DMS153 (cell line): ENCODE data around the gene C1QTNF12.
"Not testable (repeated sequence)": the region's sequence is repeated elsewhere in the genome, so short reads cannot be mapped to it uniquely, and the experiment has no call there.

Experiments used
- DNase-seq: peaks from one replicate; lab custom pipeline; 2025; lab: John Stamatoyannopoulos, UW

The C1QTNF12 gene

DNA sequence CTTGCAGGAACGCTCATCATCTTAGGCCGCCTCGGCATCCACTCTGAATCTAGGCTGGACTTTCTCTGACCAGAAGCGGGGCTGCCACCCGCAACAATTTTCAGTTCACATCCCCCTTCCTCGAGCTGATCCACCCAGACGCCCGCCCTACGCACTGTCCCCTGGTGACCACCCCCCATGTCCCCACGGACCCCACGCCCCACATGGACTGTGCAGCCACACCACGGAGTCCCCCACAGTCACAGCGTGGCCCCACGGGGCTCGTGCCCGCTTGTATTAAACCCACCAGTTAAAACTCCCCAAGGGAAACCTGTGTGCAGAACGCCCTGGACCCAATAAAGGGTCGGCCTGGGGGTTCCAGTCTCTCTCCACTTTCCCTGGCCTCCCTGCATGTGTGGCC is 13.0 kb upstream of the C1QTNF12 start:
- no peak for DNase-seq

DNA sequence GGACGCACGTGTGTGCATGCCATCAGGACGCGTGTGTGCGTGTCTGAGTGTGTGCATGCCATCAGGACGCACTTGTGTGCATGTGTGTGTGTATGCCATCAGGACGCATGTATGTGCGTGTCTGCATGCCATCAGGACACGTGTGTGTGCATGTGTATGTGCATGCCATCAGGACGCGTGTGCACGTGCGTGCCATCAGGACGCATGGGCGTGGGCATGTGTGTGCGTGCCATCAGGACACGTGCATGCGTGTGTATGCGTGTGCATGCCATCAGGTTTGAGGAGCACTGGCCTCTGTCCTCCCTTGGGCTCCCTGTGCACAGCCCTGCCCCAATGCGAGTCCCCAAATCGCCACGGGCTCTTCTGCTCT is 12.6 kb upstream of the C1QTNF12 start:
- DNase-seq = no peak

DNA sequence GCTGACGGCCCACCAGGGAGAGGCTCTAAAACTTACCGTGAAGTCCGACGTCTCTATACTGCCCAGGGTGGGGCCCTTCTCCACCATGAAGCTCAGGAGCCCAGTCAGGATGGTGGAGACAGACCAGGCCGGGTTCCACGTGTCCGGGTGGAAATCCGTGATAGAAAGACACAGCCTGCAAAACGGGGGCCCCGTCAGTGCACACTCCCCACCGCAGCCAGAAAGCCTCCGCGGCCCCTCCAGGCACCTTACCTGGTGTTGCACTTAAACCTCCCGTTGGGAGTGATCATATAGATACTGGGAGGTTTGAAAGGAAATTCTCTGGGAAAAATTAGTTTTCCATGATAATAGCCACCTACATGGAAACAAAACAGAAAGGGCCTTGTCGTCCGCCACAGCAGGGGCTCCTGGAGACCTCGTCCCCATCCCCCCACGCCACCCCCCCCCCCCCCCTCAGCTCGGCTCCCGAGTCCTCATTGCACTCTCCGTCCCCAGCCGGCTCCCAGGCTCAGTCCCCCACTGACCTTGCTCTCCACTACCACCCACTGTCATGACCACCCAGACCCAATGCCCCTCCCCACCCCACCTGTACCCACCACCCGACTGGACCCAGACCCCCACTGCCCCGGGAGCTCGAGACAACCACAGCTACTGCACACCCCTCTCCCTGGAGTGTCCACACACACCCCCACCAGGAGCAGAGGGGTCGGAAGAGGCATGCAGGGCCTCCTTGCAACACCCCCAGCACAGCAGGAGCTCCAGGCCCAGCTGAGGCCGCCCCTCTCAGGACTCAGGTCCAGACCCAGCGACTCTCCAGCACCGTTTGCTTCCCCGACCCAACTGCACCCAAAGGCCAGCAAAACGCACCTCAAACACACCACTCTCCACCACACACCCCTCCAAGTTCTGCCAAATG is 10.7 kb upstream of the C1QTNF12 start:
- no peak for DNase-seq

DNA sequence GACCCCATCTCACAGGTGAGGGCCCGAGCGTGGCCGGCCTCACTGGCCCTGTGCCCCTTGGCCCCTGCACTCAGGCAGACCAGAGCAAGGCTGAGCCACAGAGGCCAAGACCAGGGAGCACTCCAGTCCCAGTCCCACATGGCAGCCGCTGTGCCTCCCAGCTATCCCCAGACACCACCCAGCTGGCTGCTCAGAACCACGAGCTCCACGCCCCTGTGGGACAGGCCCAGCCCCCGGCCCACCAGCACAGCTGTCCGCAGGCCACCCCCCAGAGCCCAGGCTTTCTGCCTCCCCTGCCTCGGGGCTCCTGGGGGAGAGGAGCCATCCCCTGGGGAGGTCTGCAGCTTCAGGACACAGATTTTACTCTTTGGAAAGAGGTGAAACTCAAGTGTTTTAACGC is 9.1 kb upstream of the C1QTNF12 start:
- no peak for DNase-seq

DNA sequence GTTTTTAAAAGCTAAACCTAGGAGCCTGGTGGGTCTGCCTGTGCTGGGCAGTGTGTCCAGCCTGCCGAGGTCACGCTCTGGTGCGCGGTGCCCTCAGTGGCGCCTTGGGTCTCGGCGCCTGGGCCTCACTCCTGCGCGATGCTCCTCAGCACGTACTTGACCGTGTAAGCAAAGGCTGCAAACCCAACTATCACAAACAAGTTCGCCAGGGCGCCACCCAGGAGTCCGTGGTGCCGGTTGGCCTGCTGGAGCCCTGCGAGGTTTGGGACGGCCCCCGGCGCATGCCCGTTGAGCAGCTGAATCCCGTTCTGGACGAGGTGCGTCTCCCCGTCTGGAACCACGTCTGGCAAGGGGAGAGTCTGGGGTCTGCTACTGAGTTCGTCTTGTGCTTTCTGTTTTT is 8.6 kb upstream of the C1QTNF12 start:
- DNase-seq = no peak

DNA sequence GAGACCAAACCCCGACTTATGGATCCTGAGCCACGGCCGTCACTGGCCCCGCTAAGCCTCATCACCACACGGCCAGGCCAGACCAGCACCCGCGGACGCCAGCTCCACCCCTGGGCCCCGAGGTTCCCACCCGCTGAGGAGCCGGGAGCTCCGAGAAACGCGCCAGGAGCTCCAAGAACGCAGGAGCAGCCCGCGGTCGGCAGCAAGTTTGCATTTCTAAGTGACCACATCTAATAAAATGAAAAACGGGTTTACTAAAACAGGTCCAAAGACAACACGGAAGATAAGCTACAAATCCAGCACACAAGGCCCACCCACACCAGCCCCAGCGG is 8.1 kb upstream of the C1QTNF12 start:
- DNase-seq = no peak

DNA sequence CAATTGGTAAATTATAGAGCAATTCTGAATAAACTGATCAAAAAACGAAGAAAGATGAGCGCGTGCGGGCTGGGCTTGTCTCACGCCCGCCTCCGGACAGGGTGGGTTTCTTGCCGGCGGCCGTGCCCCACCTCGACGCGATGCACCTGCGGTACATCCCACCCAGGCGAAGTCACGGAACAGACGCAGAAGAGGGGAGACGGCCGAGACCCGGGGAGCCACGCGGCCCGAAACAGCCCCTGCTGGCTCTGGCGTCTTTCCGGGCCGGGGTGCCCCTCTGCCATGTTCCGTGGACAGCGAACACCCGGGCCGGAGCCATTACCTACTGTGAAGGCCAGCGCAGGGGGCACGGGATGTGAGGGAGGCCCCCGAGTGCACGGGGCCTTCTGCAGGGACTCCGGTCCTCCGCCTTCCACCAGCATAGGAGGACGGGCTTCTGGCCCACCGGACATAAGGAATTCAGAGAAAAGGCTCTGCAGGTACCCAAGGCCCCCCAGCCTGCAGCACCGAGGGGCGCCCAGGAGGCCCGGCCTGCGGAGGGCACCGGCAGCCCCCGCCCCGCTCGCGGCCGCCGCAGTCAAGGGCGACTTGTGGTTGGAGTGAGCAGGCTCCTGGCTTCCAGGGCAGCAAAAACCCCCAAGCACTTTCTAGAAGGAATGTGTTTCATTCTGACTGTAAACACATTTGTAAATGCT is 7.6 kb upstream of the C1QTNF12 start:
- DNase-seq = no peak

DNA sequence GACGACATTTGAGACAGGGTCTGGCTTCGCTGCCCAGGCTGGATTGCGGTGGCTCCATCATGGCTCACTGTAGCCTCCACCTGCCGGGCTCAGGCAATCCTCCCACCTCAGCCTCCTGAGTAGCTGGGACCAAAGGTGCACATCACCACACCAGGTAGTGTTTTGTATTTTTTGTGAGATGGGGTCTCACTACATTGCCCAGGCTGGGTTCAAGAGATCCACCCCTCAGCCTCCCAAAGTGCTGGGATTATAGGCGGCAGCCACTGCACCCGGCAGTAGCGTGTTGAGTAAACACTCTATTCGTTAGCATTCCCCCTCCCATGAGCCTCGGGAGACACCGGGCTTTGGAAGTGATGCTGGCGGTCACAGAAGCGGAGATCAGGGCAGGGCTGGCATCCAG is 6.8 kb upstream of the C1QTNF12 start:
- no peak for DNase-seq

DNA sequence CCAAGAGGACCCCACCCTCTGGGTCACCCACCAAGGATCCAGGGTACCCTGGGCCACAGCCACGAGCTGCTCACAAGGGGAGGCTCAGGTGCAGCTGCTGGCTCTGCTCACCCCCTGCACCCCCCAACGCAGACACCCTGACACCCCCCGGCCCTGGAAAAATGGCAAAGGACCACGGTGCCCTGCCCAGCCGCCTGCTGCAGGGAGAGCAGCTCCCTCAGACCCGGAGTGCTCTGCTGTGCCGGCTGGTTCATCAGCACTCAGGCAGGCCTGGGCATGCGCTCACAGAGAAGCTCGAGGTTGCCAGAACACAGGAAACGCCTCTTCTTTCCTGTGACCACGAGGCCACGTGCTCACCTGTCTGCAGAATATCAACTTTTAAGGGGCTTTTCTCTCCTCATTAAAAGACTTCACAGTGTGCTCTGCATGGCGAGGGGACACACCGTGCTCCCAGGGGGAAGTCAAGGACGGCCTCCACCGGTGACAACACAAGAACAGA is 4.3 kb upstream of the C1QTNF12 start:
- peak; percentile 86 for DNase-seq

DNA sequence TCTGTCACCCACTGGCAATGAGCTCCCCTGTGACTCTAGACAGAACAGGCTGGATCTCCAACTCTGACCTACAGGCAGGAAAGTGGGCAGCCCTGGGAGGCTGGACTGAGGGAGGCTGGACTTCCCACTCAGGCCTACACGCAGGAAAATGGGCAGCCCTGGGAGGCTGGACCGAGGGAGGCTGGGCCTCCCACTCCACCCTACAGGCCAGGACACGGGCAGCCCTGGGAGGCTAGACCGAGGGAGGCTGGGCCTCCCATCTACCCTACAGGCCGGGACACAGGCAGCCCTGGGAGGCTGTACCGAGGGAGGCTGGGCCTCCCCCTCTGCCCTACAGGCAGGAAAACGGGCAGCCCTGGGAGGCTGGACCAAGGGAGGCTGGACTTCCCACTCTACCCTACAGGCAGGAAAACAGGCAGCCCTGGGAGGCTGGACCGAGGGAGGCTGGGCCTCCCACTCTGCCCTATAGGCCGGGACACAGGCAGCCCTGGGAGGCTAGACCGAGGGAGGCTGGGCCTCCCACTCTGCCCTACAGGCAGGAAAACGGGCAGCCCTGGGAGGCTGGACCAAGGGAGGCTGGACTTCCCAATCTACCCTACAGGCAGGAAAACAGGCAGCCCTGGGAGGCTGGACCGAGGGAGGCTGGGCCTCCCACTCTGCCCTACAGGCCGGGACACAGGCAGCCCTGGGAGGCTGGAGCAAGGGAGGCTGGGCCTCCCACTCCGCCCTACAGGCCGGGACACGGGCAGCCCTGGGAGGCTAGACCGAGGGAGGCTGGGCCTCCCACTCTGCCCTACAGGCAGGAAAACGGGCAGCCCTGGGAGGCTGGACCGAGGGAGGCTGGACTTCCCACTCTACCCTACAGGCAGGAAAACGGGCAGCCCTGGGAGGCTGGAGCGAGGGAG is 1.7 kb upstream of the C1QTNF12 start:
- not testable (repeated sequence) for DNase-seq

DNA sequence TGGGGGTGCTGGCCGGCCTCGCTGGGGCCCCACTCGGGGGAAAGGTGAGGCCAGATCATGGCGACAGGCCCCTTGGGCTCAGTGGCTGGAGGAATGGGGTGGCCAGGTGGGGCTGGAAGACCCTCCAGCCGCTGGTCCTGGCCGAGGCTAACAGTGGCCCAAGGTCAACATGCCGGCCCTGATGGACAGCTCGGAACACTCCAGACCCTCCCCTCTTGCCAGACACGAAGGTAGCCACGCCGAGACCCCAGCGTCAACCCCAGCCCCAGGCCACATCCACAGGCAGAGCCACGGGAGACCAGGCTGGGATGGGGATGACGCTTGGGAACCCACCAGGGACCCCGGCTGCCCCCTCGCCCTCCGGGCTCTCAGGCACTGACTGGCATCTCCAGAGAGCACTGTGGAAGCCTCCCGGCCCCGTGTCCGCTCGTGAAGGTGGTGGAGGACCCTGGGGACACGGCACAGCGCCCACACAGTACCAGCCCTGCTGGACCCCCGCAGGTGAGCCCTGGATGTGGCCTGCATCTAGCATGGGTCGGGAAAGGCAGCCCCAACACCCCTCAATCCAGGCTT is 905 bp upstream of the C1QTNF12 start:
- no peak for DNase-seq

DNA sequence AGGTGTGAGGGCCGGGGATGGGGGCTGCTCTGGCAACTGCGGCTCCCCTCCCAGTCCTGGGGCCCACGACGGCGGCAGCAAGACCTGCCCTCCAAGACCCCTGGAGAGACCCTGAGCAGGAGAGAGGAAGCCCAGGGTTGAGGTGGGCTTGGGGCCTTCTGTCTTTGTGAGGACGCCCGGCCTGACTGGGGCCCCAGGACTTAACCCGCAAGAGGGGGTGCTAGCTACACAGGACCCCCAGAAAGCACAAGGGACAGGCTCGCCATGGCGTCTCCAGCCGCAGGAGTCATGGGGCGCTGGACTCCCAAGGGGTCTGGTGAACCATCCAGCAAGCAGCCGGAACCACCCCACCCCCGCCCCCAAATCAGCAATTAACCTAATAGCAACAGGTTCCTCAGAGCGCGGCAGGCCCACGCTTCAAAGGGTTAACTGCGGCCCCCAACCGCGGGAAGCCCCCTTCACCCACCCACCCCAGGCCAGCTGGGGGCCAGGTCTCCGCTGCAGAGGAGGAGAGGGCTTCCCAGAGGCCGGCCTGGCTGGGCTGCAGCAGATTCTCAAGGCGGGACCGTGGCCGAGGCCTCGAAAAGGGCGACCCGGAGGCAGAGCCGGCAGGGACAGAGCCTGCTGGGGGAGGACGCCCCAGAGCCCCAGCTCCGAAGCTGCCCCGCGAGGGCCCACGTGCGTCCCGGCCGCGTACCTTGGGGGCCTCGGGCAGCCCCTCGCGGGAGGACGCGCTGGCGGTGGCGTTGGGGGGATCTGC is 525 bp downstream of the C1QTNF12 start:
- DNase-seq = no peak

DNA sequence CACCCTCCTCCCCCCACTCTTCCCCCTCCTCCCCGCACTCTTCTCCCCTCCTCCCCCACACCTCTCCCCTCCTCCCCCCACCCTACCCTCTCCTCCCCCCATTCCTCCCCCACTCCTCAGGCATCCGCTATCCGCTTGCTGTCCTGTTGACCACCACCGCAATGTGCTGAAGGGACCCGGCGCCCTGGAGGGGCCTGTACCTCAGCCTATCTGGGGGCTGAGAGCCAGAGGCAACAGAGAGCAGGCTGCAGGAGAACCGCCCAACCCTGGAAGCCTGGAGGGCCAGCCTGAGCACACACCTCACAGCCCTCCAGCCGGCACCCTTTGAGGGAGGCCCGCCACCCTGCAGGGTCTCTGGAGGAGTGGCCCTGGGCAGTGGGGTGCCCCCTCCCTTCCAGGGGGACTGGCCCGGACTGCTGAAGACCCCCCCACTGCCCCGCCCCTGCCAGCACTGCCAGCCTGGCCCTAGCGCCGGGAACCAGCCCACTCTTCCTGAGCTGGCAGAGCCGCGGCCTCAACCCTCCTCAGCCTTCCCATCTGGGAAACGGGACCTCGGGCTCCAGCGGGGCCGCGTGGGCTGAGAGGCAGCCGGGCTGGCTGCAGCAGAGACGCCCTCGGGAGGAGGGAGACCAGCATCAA is 1.2 kb downstream of the C1QTNF12 start:
- no peak for DNase-seq

DNA sequence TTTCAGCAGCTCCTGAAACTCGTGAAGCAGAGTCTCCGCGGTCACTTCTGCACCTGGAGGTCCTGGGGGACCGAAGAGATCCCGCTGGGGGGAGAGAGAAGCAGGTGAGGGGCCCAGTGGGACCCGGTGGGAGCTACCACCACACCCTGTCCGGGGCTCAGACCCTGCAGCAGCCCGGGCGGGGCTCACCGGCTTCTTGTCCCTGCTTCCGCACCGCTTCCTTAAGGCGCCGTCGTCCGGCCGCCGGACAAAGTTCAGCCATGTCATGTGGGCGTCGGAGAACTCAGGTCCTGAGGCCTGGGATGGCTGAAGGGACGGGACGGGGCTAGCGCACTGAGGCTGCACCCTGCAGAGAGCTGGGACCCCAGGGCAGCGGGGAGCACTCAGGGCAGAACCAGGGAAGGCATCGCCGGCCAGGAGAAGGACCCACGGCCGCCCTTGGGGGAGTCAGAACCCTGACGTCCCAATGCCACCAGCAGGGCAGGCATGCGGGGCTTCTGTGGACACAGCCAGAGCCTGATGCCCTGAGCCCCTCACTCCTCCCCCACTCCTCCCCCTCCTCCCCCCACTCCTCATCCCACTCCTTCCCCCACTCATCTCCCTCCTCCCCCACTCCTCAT is 2.2 kb downstream of the C1QTNF12 start:
- no peak for DNase-seq

DNA sequence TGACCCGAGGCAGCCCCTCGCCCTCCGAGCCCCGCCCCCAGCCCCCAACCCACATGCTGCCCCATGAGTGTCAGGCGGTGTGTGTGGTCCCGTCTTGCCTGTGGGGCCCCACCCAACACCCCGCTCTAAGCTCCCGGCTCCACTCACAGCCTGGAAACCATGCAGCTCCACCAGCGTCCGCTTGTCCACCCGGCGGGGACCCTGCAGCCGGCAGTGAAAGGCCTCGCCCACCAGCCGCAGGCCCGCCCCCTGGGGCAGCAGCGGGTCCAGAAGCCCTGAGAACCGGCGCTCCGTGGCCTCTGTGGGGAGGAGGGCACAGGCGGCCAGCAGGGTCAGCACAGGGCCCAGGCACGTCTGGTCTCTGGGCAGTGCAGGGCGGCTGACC is 2.7 kb downstream of the C1QTNF12 start:
- DNase-seq = no peak

DNA sequence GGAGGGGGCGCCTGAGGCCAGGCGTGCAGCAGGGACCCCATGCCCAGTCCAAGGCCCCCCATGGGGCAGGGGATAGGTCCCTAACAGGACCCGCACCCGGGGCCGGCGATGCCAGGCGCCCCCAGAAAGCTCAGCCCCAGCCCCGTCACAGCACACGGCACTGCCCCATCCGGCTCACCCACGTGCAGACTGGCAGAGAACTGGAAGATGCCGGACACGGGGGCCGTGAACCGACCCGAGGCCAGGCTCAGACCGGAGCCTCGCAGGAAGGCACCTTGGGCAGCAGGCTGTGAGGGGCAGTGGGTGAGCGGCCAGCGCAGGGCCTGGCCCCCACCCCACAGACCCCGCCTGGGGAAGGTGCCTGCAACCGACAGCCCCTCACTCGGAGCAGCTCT is 3.3 kb downstream of the C1QTNF12 start:
- no peak for DNase-seq

DNA sequence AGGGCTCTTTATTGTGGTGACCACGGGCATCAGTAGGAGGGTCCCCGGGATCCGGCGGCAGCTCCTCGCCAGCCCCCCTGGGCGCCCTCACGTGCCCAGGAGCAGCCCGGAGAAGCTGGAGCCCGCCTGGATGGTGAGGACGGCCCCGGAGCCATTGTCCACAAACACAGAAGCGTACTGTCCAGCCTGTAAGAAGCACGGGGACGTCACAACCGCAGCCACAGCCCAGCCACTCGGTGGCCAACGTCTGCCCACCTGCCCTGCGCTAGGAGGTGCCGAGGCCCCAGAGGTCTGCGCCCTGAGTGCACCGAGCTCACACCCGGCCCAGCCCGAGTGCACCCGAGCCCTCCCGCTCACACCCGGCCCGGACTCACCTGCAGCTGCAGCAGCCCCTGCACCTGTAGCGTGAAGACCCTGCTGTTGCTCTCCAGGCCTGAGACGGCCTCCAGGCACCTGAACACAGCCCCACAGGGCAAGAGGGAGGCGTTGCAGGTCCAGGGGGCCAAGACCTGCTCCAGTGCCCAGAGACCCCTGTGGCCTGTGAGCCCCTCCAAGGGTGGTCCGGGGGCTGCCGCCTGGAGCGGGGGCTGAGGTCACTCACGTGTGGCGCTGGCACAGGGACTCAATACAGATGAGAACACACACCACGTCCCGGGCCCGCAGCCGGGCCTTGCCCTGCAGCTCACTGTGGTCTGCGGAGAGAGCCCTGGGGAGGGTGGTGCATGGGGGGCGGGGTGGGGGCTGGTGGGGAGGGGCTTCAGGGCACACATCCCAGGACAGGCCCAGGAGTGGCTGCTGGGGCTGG is 3.9 kb downstream of the C1QTNF12 start:
- no peak for DNase-seq

DNA sequence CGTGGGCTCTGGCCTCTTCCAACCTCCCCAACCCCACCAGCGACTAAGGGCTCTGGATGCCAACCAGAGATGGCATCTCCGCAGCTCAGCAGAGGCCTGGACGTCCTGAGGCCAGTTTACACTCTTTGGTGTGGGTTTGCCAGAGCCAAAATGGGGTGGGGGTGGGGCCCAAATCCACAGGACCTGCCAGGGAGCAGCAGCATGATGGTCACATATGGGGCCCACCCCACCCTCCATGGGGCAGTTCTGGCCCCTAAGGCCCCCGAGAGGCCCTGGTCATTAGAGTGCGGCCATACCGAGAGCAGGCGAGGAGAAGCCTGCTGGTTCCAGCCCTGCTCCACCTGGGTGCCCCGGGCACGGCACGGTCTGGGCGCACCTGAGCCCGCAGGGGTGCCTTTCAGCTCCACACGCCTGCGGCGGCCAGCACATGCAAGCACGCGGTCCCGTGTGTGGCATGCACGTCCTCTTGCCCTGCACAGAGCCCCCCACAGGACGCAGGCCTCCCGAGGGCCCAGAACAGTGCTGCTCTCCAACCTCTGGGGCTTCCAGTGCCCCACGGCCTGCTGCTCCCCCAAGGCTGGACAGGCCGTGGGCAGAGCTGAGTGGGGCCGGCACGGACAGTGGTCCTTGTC is 4.8 kb downstream of the C1QTNF12 start:
- no peak for DNase-seq
